A549 (cell line): Measurements from ENCODE around the gene OSBPL3. TPM values are rescaled to one million over a fixed set of nuclear protein-coding genes. Genes with fewer than 3 reads are reported as not detected.

Experiments
- ATAC-seq, 2 experiments: fragments of 200-7000 bp in 1 of 2; fragments of >200 bp in 1 of 2; cut with Nextera tagmentation in 1 of 2; cut with Tn5 transposase in 1 of 2; 3 replicates each; pipeline versions ENCODE4 v1.8.0 to v1.9.1; 2018 to 2020; ENCODE audit warnings: mild to moderate bottlenecking in 1 of 2, moderate library complexity in 1 of 2
- CTCF ChIA-PET: fragments of 300-600 bp; sonication (Branson Sonifier 250); formaldehyde crosslinking; extraction: SDS; loops from one replicate; lab custom pipeline; 2021; ENCODE audit warnings: antibody characterized with exemption, inconsistent platforms; lab: Yijun Ruan, JAX
- POLR2A ChIA-PET: fragments of 350-600 bp; formaldehyde crosslinking; extraction: SDS; loops from one replicate; lab custom pipeline; 2021; ENCODE audit warnings: antibody characterized with exemption, inconsistent platforms; lab: Yijun Ruan, JAX
- DNase-seq, 2 experiments: peaks; one replicate each; pipeline versions ENCODE4 v3.0.0 to v3.0.0-alpha.2; 2011 to 2016; ENCODE audit warnings: low read depth in 1 of 2, low spot score in 1 of 2
- FAIRE-seq: peaks from 2 replicates; lab custom pipeline; 2011; peaks lifted over from hg19 to GRCh38; lab: Jason Lieb, UNC
- H3K27ac ChIP-seq, 2 experiments: fragments of >200 bp; sonication (Bioruptor Twin); formaldehyde crosslinking; 3 replicates each; pipeline ENCODE4 v1.5.1; 2016 to 2017
- H3K4me1 ChIP-seq: fragments of >200 bp; sonication (Bioruptor Twin); formaldehyde crosslinking; 3 replicates; pipeline ENCODE4 v1.6.1; 2016
- H3K4me2 ChIP-seq: fragments of >200 bp; sonication (Bioruptor Twin); formaldehyde crosslinking; 3 replicates; pipeline ENCODE4 v1.6.1; 2016
- H3K4me3 ChIP-seq: fragments of >200 bp; sonication (Bioruptor Twin); formaldehyde crosslinking; 3 replicates; pipeline ENCODE4 v1.5.1; 2016
- H3K9me3 ChIP-seq: fragments of >200 bp; sonication (Bioruptor Twin); formaldehyde crosslinking; 3 replicates; pipeline ENCODE4 v1.6.1; 2016
- BCL3 ChIP-seq: fragments of >200 bp; sonication (Bioruptor Twin); formaldehyde crosslinking; IDR thresholded peaks from 3 replicates; pipeline ENCODE4 v1.6.1; 2016
- CBX2 ChIP-seq: fragments of 200-600 bp; sonication (generic); IDR thresholded peaks from 2 replicates; pipeline ENCODE4 v1.6.1; 2016; ENCODE audit warnings: low read depth, mild to moderate bottlenecking, borderline replicate concordance
- CHD4 ChIP-seq: fragments of 200-600 bp; sonication (generic); IDR thresholded peaks from 2 replicates; pipeline ENCODE4 v1.6.1; 2016; ENCODE audit warnings: antibody characterized with exemption, mild to moderate bottlenecking, borderline replicate concordance
- FOSB ChIP-seq: fragments of 250-450 bp; sonication (Bioruptor Pico); IDR thresholded peaks from 2 replicates; pipeline ENCODE4 v1.5.0; 2020; ENCODE audit warnings: mild to moderate bottlenecking, moderate library complexity
- GATA3 ChIP-seq: IDR thresholded peaks from 2 replicates; pipeline ENCODE4 v1.6.1; 2012; ENCODE audit warnings: borderline replicate concordance
- HDAC2 ChIP-seq: fragments of 200-600 bp; sonication (generic); IDR thresholded peaks from 2 replicates; pipeline ENCODE4 v1.6.1; 2016
- HMGXB4 ChIP-seq: fragments of 250-450 bp; sonication (Bioruptor Pico); IDR thresholded peaks from 2 replicates; pipeline ENCODE4 v1.5.0; 2021; ENCODE audit warnings: mild to moderate bottlenecking, moderate library complexity, borderline replicate concordance
- HOXB5 ChIP-seq: fragments of 250-450 bp; sonication (Bioruptor Pico); IDR thresholded peaks from 2 replicates; pipeline ENCODE4 v1.5.0; 2020; ENCODE audit warnings: mild to moderate bottlenecking, moderate library complexity
- JUN ChIP-seq, 2 experiments: fragments of >200 bp; sonication (Bioruptor Twin); formaldehyde crosslinking; IDR thresholded peaks; 2 replicates in 1 of 2; 3 replicates in 1 of 2; pipeline ENCODE4 v1.6.1; 2016 to 2017
- JUNB ChIP-seq: fragments of >200 bp; sonication (Bioruptor Twin); formaldehyde crosslinking; IDR thresholded peaks from 2 replicates; pipeline ENCODE4 v1.6.1; 2016
- MAFK ChIP-seq: fragments of 450-650 bp; IDR thresholded peaks from 2 replicates; pipeline ENCODE4 v1.6.1; 2014; ENCODE audit not compliant: partially characterized antibody
- MAX ChIP-seq: IDR thresholded peaks from 2 replicates; pipeline ENCODE4 v1.6.1; 2012
- NFE2L2 ChIP-seq: fragments of 150-350 bp; conservative IDR thresholded peaks from 2 replicates; pipeline ENCODE4 v1.6.1; 2014; ENCODE audit warnings: low read length
- PHF8 ChIP-seq: fragments of 200-600 bp; sonication (generic); IDR thresholded peaks from 2 replicates; pipeline ENCODE4 v1.6.1; 2016; ENCODE audit warnings: low read depth, mild to moderate bottlenecking, antibody characterized with exemption, moderate library complexity, borderline replicate concordance
- RAD21 ChIP-seq, 2 experiments: fragments of >200 bp in 1 of 2; sonication (Bioruptor Twin) in 1 of 2; formaldehyde crosslinking in 1 of 2; IDR thresholded peaks in 1 of 2; conservative IDR thresholded peaks in 1 of 2; 2 replicates in 1 of 2; 3 replicates in 1 of 2; pipeline ENCODE4 v1.6.1; 2012 to 2018; ENCODE audit warnings: inconsistent platforms in 1 of 2
- RARB ChIP-seq: fragments of 250-450 bp; sonication (Bioruptor Pico); IDR thresholded peaks from 2 replicates; pipeline ENCODE4 v1.8.0; 2021; ENCODE audit warnings: mild to moderate bottlenecking, moderate library complexity
- REST ChIP-seq: fragments of 200-600 bp; sonication (generic); IDR thresholded peaks from 2 replicates; pipeline ENCODE4 v1.6.1; 2016; ENCODE audit warnings: antibody characterized with exemption, mild to moderate bottlenecking, moderate library complexity
- RNF2 ChIP-seq: fragments of 200-600 bp; sonication (generic); IDR thresholded peaks from 2 replicates; pipeline ENCODE4 v1.6.1; 2016; ENCODE audit warnings: low read depth, mild to moderate bottlenecking, antibody characterized with exemption, moderate library complexity, borderline replicate concordance
- SMC3 ChIP-seq: fragments of >200 bp; sonication (Bioruptor Twin); formaldehyde crosslinking; IDR thresholded peaks from 3 replicates; pipeline ENCODE4 v1.6.1; 2018; ENCODE audit warnings: inconsistent platforms
- SREBF2 ChIP-seq: fragments of 450-650 bp; IDR thresholded peaks from 2 replicates; pipeline ENCODE4 v1.6.1; 2014; ENCODE audit warnings: mild to moderate bottlenecking, moderate library complexity
- TP53 ChIP-seq: fragments of 250-450 bp; sonication (Bioruptor Pico); IDR thresholded peaks from 2 replicates; pipeline ENCODE4 v1.5.0; 2021; ENCODE audit warnings: mild to moderate bottlenecking, moderate library complexity
- USF2 ChIP-seq: fragments of 450-650 bp; IDR thresholded peaks from 2 replicates; pipeline ENCODE4 v1.6.1; 2014; ENCODE audit warnings: antibody characterized with exemption
- ZNF302 ChIP-seq: fragments of 250-450 bp; sonication (Bioruptor Pico); IDR thresholded peaks from 2 replicates; pipeline ENCODE4 v1.9.0; 2021; ENCODE audit warnings: inconsistent platforms, mild to moderate bottlenecking, moderate library complexity
- ZSCAN20 ChIP-seq: fragments of 250-450 bp; sonication (Bioruptor Pico); IDR thresholded peaks from 2 replicates; pipeline ENCODE4 v1.8.0; 2022; ENCODE audit warnings: mild to moderate bottlenecking, moderate library complexity
- WGBS: methylation state at CpG from one replicate; pipeline ENCODE4 v1.1.6; 2017; ENCODE audit errors: missing lambda C conversion rate; 5-methylcytosine and 5-hydroxymethylcytosine counted together
- polyA plus RNA-seq, 4 experiments: library from polyadenylated mRNA; depleted of rRNA in 3 of 4; stranded (reverse); fragments of >200 nt; fragmentation: RNase III in 1 of 4; extraction: RNeasy Plus Mini Kit Qiagen cat#74134 plus additional on column Dnase treatment in 1 of 4; gene quantifications; 2 replicates in 3 of 4; 3 replicates in 1 of 4; pipeline ENCODE4 v1.2.3, GENCODE V29; 2011 to 2017

OSBPL3 gene
- polyA plus RNA-seq, 2 of the 4 experiments (the other 2 are of a cell fraction): 10.9 to 17.4 TPM

GRCh38 chr7:24760968-24761367 is 219.0 kb downstream of the OSBPL3 start:
- TF ChIP-seq RARB (CRISPR knock-in tag) (no peak), USF2 (no peak), RNF2 (no peak), CBX2 (no peak), GATA3 (no peak), CHD4 (no peak), JUN (IDR thresholded peaks at IDR 0.05) (no peak), MAFK (no peak), HDAC2 (no peak), ZNF302 (CRISPR knock-in tag) (no peak), JUNB (no peak), FOSB (CRISPR knock-in tag) (no peak), SREBF2 (no peak)
- TF ChIP-seq, all 56 proteins: peak for 0
- H3K27ac ChIP-seq: no peak overlapping the region
- FAIRE-seq: no peak
- no peak for DNase-seq
- peaks cover 14% of the 10 kb centered on the region for H3K4me1 ChIP-seq
- WGBS: 23% methylated on average over 1 of the region's 1 CpG
- no peak overlapping the region for H3K4me3 ChIP-seq
- POLR2A ChIA-PET: no interaction called here
- H3K4me2 ChIP-seq: no peak overlapping the region
- CTCF ChIA-PET: interaction anchor here (0.6 to 2.0 kb wide), 3 partner anchors 51 to 338 kb away, joined by 3 to 6 read pairs (median 3); no protein-coding TSS in a partner anchor
- H3K9me3 ChIP-seq: no peaks in the 10 kb centered on the region; the same call in 2 of the 3 replicates
- ATAC-seq: no peak

- CTCF ChIA-PET: interaction anchor here (0.9 to 1.6 kb wide), 3 partner anchors 55 to 341 kb away, joined by 5 to 7 read pairs (median 5); no protein-coding TSS in a partner anchor
- peaks cover 28% of the 10 kb centered on the region for H3K4me1 ChIP-seq
- ATAC-seq: peak; percentile 87 to 95
- POLR2A ChIA-PET: interaction anchor here (0.7 to 0.9 kb wide), 2 partner anchors 16 to 55 kb away, joined by 3 read pairs; no protein-coding TSS in a partner anchor
- peak within 1 kb of the TSS; percentile 94 to 97 for H3K27ac ChIP-seq
- 48% methylated on average over 16 of the region's 81 CpGs for WGBS
- no peaks in the 10 kb centered on the region; the same call in 2 of the 3 replicates for H3K9me3 ChIP-seq
- FAIRE-seq: no peak
- H3K4me2 ChIP-seq: peak within 1 kb of the TSS; percentile 97
- DNase-seq: peak; percentile 68
- H3K4me3 ChIP-seq: peak within 1 kb of the TSS; percentile 85
- TF ChIP-seq HMGXB4 (CRISPR knock-in tag) (no peak; the same call in 1 of the 2 replicates), JUN (IDR thresholded peaks at IDR 0.05) (peak; percentile 37 to 58; a peak in 4 of 5 replicates), FOSB (CRISPR knock-in tag) (no peak), GATA3 (no peak), NFE2L2 (no peak), MAX (peak; percentile 30; the same call in 1 of the 2 replicates), RARB (CRISPR knock-in tag) (no peak), PHF8 (peak; percentile 76; the same call in 1 of the 2 replicates), RAD21 (conservative IDR thresholded peaks at IDR 0.05 in 1 of 2, IDR thresholded peaks at IDR 0.05 in 1 of 2) (0 out of 5 replicates have a peak, but pooled peaks of 1 of the 2 experiments have one; percentile 16), BCL3 (peak; percentile 74; the same call in 2 of the 3 replicates), TP53 (CRISPR knock-in tag) (no peak), SMC3 (no peak), HOXB5 (peak; percentile 19; the same call in 1 of the 2 replicates), ZSCAN20 (no peak), REST (no peak)
- TF ChIP-seq, all 56 proteins: peak for 6
These were observed 222.4 kb downstream of the OSBPL3 start, which contains the start of gene GSDME for GRCh38 chr7:24757353-24758275. GSDME (minus strand) TSS chr7:24757464; CDS start chr7:24749774, 7,690 bp downstream.
